ENCODE data around the gene TXNRD1.
A peak's percentile ranks its signal among the peaks of the same experiment; 100 is the strongest.
"Not testable (repeated sequence)": the region's sequence is repeated elsewhere in the genome, so short reads cannot be mapped to it uniquely, and the experiment has no call there.

TXNRD1 gene

GRCh38 chr12:104215638-104216297, at the start of gene TXNRD1:
Gene TXNRD1 (plus strand): TSS chr12:104215779. CDS start chr12:104215803, 24 bp downstream.
- peak; percentile 74 for DNase-seq (ENCODE audit: low spot score)

- DNase-seq (ENCODE audit: low spot score) = no peak
These were observed 49.8 kb upstream of the TXNRD1 start for GRCh38 chr12:104165801-104166200.

DNA sequence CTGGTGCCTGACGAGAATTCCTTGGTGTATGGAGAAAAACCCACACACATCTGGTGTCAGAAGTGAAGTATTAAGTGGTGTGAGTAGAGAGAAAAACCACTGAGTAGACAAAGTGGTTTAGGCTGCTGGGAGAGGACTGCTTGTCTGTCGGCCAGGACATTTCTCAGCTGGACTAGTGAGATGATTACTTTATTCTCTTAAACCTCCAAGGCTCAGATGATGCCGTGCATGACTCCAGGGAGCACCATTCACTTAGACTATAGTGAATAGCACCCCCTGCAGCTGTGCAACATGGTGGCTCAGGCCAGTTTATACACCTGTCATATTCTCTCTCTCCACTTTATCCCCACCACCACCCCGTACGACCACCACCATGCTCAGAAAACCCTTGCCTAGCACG, 49.1 kb upstream of the TXNRD1 start:
- DNase-seq (ENCODE audit: low spot score) = peak; percentile 18

DNA sequence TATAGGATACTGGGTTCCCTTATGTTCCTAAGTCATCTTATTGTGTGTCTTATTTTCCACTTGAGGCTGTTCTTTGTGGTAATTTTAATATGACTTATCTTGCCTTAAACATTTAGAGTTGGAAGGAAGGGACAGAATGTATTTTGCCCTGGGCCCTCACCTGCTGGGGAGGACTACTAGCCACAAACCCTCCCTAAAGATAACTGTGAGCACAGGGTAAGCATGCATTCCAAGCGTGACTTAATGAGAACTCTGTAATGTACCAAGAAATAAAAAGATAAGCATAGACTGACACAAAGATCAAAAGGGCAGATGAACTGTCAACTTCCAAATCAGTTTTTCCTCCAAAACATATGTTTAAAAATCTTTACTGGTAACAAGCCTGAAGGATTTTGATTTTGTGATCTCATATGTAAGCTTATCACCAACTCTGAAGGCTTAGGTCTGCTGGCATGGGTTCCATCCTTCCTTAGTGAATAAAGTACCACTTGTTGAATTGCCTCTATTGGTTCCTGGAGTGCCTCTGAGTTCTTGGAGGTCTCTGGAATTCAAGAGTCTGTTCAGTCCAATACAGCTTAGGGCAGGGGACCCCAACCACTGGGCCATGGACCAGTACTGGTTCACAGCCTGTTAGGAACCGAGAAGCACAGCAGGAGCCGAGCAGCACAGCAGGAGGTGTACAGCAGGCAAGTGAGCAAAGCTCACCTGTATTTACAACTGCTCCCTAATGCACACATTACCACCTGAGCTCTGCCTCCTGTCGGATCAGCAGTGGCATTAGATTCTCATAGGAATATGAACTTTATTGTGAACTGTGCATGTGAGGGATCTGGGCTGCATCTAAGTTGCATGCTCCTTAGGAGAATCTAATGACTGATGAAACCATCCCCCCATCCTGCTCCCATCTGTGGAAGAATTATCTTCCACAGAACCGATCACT, 47.8 kb upstream of the TXNRD1 start:
- no peak for DNase-seq (ENCODE audit: low spot score)

- DNase-seq (ENCODE audit: low spot score) = no peak
These were observed 47.0 kb upstream of the TXNRD1 start for GRCh38 chr12:104168596-104168995.

- no peak for DNase-seq (ENCODE audit: low spot score)
These were observed 43.6 kb upstream of the TXNRD1 start for GRCh38 chr12:104171785-104172569.

DNA sequence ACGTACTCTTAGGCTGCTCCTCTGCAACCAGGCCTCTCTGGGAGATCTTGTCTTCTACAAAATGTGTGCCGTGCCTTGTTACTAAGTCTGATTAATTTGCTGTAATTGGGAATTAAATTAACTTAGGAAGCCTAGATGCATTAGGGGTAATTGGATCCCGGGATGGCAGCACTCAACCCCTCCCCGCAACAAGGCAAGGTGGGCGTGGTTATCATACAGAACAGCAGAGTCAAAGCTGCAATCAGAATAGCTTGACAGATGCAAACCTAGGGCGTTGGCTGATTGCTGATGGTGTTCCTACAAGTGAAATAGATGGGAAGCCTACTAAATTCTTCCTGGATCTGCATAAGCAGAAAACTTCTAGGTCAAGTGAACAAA, 43.0 kb upstream of the TXNRD1 start:
- DNase-seq (ENCODE audit: low spot score) = no peak

GRCh38 chr12:104173804-104174203, 41.8 kb upstream of the TXNRD1 start:
- DNase-seq (ENCODE audit: low spot score) = not testable (repeated sequence)

GRCh38 chr12:104175726-104176247, 39.8 kb upstream of the TXNRD1 start:
- DNase-seq (ENCODE audit: low spot score) = no peak

GRCh38 chr12:104177336-104177662, 38.3 kb upstream of the TXNRD1 start:
- DNase-seq (ENCODE audit: low spot score) = no peak

DNA sequence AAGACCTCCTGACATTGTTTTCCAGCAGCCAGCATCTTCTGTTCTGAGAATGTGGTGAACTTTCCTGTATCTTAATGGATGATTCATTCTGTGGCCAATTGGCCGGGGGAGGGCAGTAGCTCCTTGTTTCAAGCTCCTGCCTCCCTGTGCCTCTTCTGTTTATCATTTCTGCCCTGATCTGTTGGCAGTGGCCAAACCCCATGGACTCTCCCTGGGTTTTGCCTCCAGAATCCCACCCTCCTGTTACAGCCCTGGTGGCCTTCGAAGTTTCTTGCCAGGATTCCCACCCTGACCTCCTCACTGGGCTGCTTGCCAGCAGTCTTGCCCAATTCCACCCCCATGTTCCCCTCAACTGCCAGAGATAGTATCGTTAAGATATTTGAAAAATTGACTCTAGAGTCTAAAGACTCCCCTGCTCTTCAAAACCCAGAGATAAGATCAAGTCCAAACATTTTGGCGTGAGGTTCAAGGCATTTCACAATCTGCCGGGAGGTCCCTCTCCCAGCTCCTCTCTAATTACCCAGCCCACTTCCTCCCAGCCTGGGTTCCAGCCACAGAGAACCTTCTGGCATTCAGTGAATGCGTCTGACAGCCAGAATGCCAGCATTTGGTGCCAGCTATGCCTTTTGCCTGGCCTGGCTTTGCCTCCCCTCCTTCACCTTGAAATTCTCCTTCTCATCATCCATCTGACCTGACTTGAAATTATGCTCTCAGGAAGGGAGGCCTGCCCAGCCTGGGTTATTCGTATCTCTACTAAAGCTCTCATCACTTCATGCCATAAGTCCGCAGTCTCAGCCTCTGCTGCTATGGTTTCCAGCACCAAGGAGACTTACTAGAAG, 37.7 kb upstream of the TXNRD1 start:
- DNase-seq (ENCODE audit: low spot score) = peak; percentile 88

- no peak for DNase-seq (ENCODE audit: low spot score)
These were observed 35.2 kb upstream of the TXNRD1 start for GRCh38 chr12:104180374-104180773.

DNA sequence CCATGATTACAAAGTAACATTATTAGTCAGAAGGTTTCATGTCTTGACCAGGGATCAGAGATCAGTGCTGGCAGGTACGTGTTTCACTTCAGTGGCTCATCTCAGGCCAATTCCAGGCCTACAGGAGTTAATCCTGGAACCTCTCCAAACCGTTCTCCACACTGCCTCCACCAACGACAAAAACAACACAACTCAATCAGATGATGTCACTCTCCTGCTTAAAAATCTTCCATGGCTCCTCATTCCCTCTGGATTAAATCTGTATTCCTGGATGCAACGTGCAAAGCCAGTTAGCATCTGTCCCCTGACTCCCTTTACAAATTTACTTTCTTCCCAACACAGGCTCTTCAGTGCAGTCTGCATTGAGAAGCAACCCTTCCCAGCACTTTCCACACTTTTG, 34.3 kb upstream of the TXNRD1 start:
- DNase-seq (ENCODE audit: low spot score) = no peak

GRCh38 chr12:104182144-104182543, 33.4 kb upstream of the TXNRD1 start:
- DNase-seq (ENCODE audit: low spot score) = peak; percentile 68

DNA sequence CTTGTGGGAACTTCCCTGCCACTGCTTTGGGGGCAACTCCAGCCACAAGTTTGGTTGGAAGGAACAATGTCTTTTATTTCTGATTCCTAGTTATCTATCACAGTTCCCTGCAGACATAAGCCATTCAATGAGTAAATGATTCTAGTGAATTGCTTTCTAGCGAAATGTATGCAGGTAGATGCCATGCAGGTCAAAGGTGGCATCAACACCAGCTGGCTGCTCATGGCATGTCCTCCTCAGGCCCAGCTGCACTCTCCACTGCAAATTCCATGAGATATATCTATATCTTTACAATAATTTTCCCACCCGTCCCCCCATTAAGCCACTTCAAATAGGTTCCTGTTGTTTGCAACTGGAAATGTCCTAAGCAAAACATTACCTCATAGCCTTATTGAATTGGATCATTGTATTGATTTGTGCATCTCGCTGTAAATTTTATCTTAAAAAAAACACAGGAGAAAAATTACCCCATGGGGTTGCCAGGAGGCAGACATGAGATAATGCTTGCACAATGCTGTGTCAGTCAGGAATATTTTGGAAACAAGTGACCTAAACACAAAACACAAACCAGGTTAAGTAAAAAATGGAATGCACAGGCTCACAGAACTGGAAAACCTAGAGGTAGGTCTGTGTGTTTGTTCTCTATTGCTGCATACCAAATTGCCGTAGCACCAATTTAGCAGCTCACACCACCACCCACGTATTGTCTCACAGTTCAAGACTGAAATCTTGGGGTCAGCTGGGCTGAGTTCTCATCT, 32.8 kb upstream of the TXNRD1 start:
- no peak for DNase-seq (ENCODE audit: low spot score)

DNA sequence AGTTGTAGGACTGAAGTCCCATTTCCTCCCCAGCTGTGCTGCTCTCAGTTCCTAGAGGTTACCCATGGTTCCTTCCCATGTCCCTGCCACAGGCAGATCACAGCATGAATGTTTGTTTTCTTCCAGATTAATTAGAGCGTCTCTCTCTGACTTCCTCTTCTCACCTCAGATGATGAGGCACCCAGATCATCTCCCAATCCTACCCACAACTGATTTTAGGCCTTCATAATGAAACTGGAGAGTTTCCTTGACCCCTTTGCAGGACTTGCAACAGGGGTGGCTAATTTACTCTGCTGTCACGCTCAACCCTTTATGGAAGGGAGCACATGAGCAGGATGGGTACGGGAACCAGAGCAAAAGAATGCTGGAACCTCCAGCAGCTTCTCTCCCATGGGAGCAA, 32.1 kb upstream of the TXNRD1 start:
- no peak for DNase-seq (ENCODE audit: low spot score)

GRCh38 chr12:104187446-104188155, 28.0 kb upstream of the TXNRD1 start:
- DNase-seq (ENCODE audit: low spot score) = no peak

GRCh38 chr12:104188534-104188933, 27.0 kb upstream of the TXNRD1 start:
- no peak for DNase-seq (ENCODE audit: low spot score)

- no peak for DNase-seq (ENCODE audit: low spot score)
These were observed 25.5 kb upstream of the TXNRD1 start for GRCh38 chr12:104189915-104190555.
